GM12878 (cell line): ENCODE results near the gene TNFRSF8. TPM values are rescaled to one million over a fixed set of nuclear protein-coding genes. Genes with fewer than 3 reads are reported as not detected.
A peak's percentile ranks its signal among the peaks of the same experiment; 100 is the strongest.

ENCODE experiments used
- ATF3 ChIP-seq: IDR thresholded peaks from 2 replicates; pipeline ENCODE4 v1.6.1; 2011; ENCODE audit warnings: low read depth, mild to moderate bottlenecking, low read length, moderate library complexity, borderline replicate concordance; ENCODE audit errors: extremely low read depth
- BMI1 ChIP-seq: fragments of 450-650 bp; IDR thresholded peaks from 2 replicates; pipeline ENCODE4 v1.6.1; 2016; ENCODE audit warnings: mild to moderate bottlenecking, moderate library complexity, borderline replicate concordance
- FOS ChIP-seq: IDR thresholded peaks from 3 replicates; pipeline ENCODE4 v1.6.1; 2011; ENCODE audit warnings: borderline replicate concordance; ENCODE audit not compliant: insufficient read length; ENCODE audit errors: extremely low read depth
- HCFC1 ChIP-seq: fragments of 150-350 bp; IDR thresholded peaks from 2 replicates; pipeline ENCODE4 v1.6.1; 2014; ENCODE audit warnings: low read length
- HDAC2 ChIP-seq: fragments of 200-600 bp; sonication (generic); IDR thresholded peaks from 2 replicates; pipeline ENCODE4 v1.6.1; 2017
- NR2C1 ChIP-seq: fragments of 450-650 bp; IDR thresholded peaks from 2 replicates; pipeline ENCODE4 v1.6.1; 2017; ENCODE audit warnings: antibody characterized with exemption, mild to moderate bottlenecking, moderate library complexity
- SIN3A ChIP-seq: IDR thresholded peaks from 2 replicates; pipeline ENCODE4 v1.6.1; 2012; ENCODE audit warnings: low read depth, low read length, improper control_type of control experiment
- STAT3 ChIP-seq: IDR thresholded peaks from 2 replicates; pipeline ENCODE4 v1.6.1; 2011; ENCODE audit warnings: low read depth, low read length, improper control_type of control experiment
- TCF3 ChIP-seq: IDR thresholded peaks from 2 replicates; pipeline ENCODE4 v1.6.1; 2012; ENCODE audit warnings: low read depth, mild to moderate bottlenecking, low read length, borderline replicate concordance; ENCODE audit not compliant: insufficient read depth
- YY1 ChIP-seq: IDR thresholded peaks from 2 replicates; pipeline ENCODE4 v1.6.1; 2011; ENCODE audit warnings: low read depth, mild to moderate bottlenecking, low read length
- ZBED1 ChIP-seq: IDR thresholded peaks from 2 replicates; pipeline ENCODE4 v1.6.1; 2016; ENCODE audit warnings: borderline replicate concordance
- ZBTB40 ChIP-seq: fragments of 450-650 bp; IDR thresholded peaks from 2 replicates; pipeline ENCODE4 v1.6.1; 2016; ENCODE audit warnings: mild to moderate bottlenecking, moderate library complexity, borderline replicate concordance
- ZNF207 ChIP-seq: fragments of 450-650 bp; IDR thresholded peaks from 2 replicates; pipeline ENCODE4 v1.6.1; 2014; ENCODE audit warnings: antibody characterized with exemption, mild to moderate bottlenecking, borderline replicate concordance
- ZNF274 ChIP-seq: IDR thresholded peaks from one replicate; pipeline ENCODE4 v1.8.0; 2011; ENCODE audit not compliant: insufficient read length, insufficient read depth
- ZSCAN29 ChIP-seq: fragments of 450-650 bp; IDR thresholded peaks from 2 replicates; pipeline ENCODE4 v1.6.1; 2017; ENCODE audit warnings: mild to moderate bottlenecking, moderate library complexity
- polyA plus RNA-seq, 11 experiments: library from polyadenylated mRNA; depleted of rRNA in 4 of 11; unstranded in 6 of 11; stranded (reverse) in 5 of 11; fragments of >200 nt; fragmentation: Nextera tagmentation in 4 of 11; fragmentation: Illumina TruSeq in 1 of 11; extraction: Ambion mirVana in 4 of 11; extraction: Trizol in 1 of 11; gene quantifications; 1 replicate in 1 of 11; 2 replicates in 10 of 11; pipeline versions ENCODE4 v1.2.1 to v1.2.3, GENCODE V29; 2011 to 2016; ENCODE audit warnings: inconsistent platforms in 2 of 11, missing spikeins in 2 of 11, low read depth in 1 of 11
- total RNA-seq, 4 experiments: library from RNA; depleted of rRNA in 3 of 4; stranded (reverse); fragments of >200 nt in 3 of 4; fragmentation: Illumina TruSeq in 1 of 4; extraction: Trizol in 1 of 4; gene quantifications; 2 replicates each; pipeline versions ENCODE4 v1.2.1 to v1.2.3, GENCODE V29; 2013 to 2021
- TF ChIP-seq, protein P1 (sequence below): fragments of 450-650 bp; formaldehyde crosslinking; IDR thresholded peaks from 2 replicates; pipeline ENCODE4 v1.4.0; 2020; ENCODE audit warnings: mild to moderate bottlenecking, moderate library complexity
- TF ChIP-seq, protein P2 (sequence below): IDR thresholded peaks from 2 replicates; pipeline ENCODE4 v1.6.1; 2011; ENCODE audit warnings: borderline replicate concordance, low read depth, mild to moderate bottlenecking, moderate library complexity, low read length; ENCODE audit not compliant: insufficient read depth, poor library complexity, severe bottlenecking
- TF ChIP-seq, protein P3 (sequence below): fragments of 450-650 bp; IDR thresholded peaks from 2 replicates; pipeline ENCODE4 v1.6.1; 2017; ENCODE audit warnings: mild to moderate bottlenecking, moderate library complexity

Gene TNFRSF8
- total and polyA plus RNA-seq, 10 of the 15 experiments (the other 5 are each of a cell fraction or from before 2014, with no cell fraction given), result 9.8 to 114 (median 58.8) TPM

- no peak for TF ChIP-seq ZNF274
- TF ChIP-seq FOS, result no peak
- no peak for TF ChIP-seq ZNF207
- no peak for TF ChIP-seq NR2C1
- no peak for TF ChIP-seq TCF3
- TF ChIP-seq HDAC2, result no peak
- no peak for TF ChIP-seq ATF3
- TF ChIP-seq, protein P1, sequence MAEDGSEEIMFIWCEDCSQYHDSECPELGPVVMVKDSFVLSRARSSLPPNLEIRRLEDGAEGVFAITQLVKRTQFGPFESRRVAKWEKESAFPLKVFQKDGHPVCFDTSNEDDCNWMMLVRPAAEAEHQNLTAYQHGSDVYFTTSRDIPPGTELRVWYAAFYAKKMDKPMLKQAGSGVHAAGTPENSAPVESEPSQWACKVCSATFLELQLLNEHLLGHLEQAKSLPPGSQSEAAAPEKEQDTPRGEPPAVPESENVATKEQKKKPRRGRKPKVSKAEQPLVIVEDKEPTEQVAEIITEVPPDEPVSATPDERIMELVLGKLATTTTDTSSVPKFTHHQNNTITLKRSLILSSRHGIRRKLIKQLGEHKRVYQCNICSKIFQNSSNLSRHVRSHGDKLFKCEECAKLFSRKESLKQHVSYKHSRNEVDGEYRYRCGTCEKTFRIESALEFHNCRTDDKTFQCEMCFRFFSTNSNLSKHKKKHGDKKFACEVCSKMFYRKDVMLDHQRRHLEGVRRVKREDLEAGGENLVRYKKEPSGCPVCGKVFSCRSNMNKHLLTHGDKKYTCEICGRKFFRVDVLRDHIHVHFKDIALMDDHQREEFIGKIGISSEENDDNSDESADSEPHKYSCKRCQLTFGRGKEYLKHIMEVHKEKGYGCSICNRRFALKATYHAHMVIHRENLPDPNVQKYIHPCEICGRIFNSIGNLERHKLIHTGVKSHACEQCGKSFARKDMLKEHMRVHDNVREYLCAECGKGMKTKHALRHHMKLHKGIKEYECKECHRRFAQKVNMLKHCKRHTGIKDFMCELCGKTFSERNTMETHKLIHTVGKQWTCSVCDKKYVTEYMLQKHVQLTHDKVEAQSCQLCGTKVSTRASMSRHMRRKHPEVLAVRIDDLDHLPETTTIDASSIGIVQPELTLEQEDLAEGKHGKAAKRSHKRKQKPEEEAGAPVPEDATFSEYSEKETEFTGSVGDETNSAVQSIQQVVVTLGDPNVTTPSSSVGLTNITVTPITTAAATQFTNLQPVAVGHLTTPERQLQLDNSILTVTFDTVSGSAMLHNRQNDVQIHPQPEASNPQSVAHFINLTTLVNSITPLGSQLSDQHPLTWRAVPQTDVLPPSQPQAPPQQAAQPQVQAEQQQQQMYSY (CRISPR knock-in tag), result no peak
- TF ChIP-seq ZSCAN29, result no peak
- TF ChIP-seq, protein P2, sequence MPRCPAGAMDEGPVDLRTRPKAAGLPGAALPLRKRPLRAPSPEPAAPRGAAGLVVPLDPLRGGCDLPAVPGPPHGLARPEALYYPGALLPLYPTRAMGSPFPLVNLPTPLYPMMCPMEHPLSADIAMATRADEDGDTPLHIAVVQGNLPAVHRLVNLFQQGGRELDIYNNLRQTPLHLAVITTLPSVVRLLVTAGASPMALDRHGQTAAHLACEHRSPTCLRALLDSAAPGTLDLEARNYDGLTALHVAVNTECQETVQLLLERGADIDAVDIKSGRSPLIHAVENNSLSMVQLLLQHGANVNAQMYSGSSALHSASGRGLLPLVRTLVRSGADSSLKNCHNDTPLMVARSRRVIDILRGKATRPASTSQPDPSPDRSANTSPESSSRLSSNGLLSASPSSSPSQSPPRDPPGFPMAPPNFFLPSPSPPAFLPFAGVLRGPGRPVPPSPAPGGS, result no peak
- TF ChIP-seq ZBTB40, result no peak
- TF ChIP-seq YY1, result no peak
- TF ChIP-seq, protein P3, sequence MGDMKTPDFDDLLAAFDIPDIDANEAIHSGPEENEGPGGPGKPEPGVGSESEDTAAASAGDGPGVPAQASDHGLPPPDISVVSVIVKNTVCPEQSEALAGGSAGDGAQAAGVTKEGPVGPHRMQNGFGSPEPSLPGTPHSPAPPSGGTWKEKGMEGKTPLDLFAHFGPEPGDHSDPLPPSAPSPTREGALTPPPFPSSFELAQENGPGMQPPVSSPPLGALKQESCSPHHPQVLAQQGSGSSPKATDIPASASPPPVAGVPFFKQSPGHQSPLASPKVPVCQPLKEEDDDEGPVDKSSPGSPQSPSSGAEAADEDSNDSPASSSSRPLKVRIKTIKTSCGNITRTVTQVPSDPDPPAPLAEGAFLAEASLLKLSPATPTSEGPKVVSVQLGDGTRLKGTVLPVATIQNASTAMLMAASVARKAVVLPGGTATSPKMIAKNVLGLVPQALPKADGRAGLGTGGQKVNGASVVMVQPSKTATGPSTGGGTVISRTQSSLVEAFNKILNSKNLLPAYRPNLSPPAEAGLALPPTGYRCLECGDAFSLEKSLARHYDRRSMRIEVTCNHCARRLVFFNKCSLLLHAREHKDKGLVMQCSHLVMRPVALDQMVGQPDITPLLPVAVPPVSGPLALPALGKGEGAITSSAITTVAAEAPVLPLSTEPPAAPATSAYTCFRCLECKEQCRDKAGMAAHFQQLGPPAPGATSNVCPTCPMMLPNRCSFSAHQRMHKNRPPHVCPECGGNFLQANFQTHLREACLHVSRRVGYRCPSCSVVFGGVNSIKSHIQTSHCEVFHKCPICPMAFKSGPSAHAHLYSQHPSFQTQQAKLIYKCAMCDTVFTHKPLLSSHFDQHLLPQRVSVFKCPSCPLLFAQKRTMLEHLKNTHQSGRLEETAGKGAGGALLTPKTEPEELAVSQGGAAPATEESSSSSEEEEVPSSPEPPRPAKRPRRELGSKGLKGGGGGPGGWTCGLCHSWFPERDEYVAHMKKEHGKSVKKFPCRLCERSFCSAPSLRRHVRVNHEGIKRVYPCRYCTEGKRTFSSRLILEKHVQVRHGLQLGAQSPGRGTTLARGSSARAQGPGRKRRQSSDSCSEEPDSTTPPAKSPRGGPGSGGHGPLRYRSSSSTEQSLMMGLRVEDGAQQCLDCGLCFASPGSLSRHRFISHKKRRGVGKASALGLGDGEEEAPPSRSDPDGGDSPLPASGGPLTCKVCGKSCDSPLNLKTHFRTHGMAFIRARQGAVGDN, result 0 out of 2 replicates have a peak, but pooled peaks have one; percentile 15
- no peak for TF ChIP-seq ZBED1
- TF ChIP-seq STAT3, result no peak
- no peak for TF ChIP-seq BMI1
- no peak for TF ChIP-seq HCFC1
- no peak for TF ChIP-seq SIN3A
These were observed 2.8 kb downstream of the TNFRSF8 start (continued) for GRCh38 chr1:12065872-12066271.
